Activated naive CD4-positive, alpha-beta T cell treated with anti-CD3 and anti-CD28 coated beads, Interleukin-2, amount 50 U/mL, for 24 hours (primary cell): ENCODE measurements around the gene KLK2.

Experiments used
- H3K27ac Mint-ChIP-seq: one replicate; pipeline ENCODE4 v1.8.0; 2021; ENCODE audit warnings: mild to moderate bottlenecking, mixed read lengths
- H3K27me3 Mint-ChIP-seq: one replicate; pipeline ENCODE4 v1.8.0; 2021; ENCODE audit warnings: mixed read lengths
- H3K36me3 Mint-ChIP-seq: one replicate; pipeline ENCODE4 v1.8.0; 2021; ENCODE audit warnings: mixed read lengths
- H3K4me1 Mint-ChIP-seq: one replicate; pipeline ENCODE4 v1.8.0; 2021; ENCODE audit warnings: mixed read lengths
- H3K4me3 Mint-ChIP-seq: one replicate; pipeline ENCODE4 v1.8.0; 2021; ENCODE audit warnings: mild to moderate bottlenecking, mixed read lengths
- H3K9me3 Mint-ChIP-seq: one replicate; pipeline ENCODE4 v1.8.0; 2021; ENCODE audit warnings: mixed read lengths

Gene KLK2

DNA sequence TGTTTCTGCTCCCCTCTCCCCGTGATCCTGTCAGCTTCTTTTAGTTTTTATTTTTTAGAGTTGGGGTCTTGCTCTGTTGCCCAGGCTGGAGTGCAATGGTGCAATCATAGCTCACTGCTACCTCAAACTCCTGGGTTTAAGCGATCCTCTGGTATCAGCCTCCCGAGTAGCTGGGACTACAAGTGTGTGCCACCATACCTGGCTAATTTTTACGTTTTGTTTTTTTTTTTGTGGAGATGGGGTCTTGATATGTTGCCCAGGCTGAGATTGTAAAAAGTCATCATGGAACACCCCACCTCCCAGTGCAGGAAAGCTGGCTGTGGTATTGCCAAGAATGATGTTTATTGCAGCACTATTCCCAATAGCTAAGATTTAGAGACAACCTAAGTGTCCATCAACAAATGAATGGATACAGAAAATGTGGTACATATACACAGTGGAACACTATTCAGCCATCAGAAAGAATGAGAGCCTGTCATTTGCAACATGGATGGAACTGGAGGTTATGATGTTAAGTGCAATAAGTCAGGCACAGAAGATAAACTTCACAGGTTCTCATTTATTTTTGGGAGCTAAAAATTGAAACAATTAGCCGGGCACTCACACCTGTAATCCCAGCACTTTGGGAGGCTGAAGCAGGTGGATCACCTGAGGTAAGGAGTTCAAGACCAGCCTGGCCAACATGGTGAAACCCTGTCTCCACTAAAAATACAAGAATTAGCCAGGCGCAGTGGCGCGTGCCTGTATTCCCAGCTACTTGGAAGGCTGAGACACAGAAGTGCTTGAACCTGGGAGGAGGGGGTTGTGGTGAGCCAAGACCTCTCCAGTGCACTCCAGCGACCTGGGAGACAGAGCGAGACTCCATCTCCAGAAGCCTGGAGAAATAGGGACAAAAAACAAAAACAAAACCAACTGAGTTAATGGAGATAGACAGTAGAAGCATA, 33.3 kb upstream of the KLK2 start:
- Mint-ChIP-seq H3K27ac (no peak overlapping the region), H3K4me1 (peaks cover 9% of the 10 kb centered on the region), H3K36me3 (no peaks in the 10 kb centered on the region), H3K27me3 (peaks cover 34% of the 10 kb centered on the region), H3K9me3 (peaks cover 13% of the 10 kb centered on the region), H3K4me3 (no peak overlapping the region)

DNA sequence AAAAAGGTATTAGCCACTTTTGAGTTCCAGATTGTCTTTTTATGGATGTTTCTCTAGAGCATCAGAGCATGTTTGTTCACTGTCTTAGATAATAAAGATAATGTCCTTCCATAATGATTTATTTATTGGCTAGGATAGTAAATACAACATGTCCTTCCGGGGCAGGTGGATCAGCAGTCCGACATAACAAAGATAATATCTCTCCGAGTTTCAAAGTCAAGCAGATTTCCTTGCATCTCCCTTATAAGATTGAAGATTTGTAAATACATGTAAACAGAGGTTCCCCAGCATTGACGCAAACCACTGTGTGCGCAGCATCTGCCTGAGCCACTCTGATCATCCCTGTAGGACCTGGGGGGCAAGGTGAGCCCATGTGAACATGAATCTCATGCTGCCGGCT, 31.1 kb upstream of the KLK2 start:
- Mint-ChIP-seq H3K4me3 (no peak overlapping the region), H3K27me3 (peaks cover 25% of the 10 kb centered on the region), H3K27ac (no peak overlapping the region), H3K4me1 (no peaks in the 10 kb centered on the region), H3K36me3 (no peaks in the 10 kb centered on the region), H3K9me3 (peaks cover 13% of the 10 kb centered on the region)

DNA sequence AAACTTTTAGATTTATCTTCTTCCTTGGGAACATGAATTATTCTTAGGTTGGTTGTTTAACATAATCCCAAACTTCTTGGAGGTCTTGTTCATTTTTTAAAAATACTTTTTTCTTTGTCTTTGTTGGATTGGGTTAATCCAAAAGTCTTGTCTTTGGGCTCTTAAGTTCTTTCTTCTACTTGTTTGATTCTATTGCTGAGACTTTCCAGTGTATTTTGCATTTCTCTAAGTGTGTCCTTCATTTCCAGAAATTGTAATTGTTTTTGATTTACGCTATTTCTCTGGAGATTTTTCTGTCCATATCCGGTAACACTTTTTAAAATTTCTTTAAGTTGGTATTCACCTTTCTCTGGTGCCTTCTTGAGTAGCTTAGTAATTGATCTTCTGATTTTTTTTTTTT, 30.0 kb upstream of the KLK2 start:
- H3K4me3 Mint-ChIP-seq = no peak overlapping the region
- H3K9me3 Mint-ChIP-seq = peaks cover 13% of the 10 kb centered on the region
- H3K36me3 Mint-ChIP-seq = no peaks in the 10 kb centered on the region
- H3K27me3 Mint-ChIP-seq = peaks cover 18% of the 10 kb centered on the region
- H3K27ac Mint-ChIP-seq = peak overlapping the region; percentile 14
- H3K4me1 Mint-ChIP-seq = no peaks in the 10 kb centered on the region

DNA sequence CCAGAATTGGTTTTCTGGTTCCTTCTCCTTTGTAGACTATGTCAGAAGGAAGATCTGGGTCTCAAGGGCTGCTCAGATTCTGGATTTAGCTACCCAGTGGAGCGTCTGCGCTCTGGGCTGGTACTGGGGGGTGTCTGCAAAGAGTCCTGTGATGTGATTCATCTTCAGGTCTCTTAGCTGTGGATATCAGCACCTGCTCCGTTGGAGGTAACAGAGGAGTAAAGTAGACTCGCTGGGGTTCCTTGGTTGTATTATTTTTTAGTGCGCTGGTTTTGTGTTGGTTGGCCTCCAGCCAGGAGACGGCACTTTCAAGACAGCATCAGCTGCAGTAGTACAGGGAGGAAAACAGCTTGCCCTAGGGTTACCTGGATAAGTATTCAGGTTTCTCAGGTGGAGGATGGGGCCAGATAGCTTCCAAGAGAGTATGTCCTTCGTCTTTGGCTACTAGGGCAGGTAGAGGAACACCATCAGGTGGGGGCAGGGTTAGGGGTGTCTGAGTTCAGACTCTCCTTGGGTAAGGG, 29.5 kb upstream of the KLK2 start:
- Mint-ChIP-seq H3K27me3 (peaks cover 21% of the 10 kb centered on the region), H3K9me3 (peaks cover 13% of the 10 kb centered on the region), H3K4me3 (no peak overlapping the region), H3K4me1 (no peaks in the 10 kb centered on the region), H3K36me3 (no peaks in the 10 kb centered on the region), H3K27ac (no peak overlapping the region)

DNA sequence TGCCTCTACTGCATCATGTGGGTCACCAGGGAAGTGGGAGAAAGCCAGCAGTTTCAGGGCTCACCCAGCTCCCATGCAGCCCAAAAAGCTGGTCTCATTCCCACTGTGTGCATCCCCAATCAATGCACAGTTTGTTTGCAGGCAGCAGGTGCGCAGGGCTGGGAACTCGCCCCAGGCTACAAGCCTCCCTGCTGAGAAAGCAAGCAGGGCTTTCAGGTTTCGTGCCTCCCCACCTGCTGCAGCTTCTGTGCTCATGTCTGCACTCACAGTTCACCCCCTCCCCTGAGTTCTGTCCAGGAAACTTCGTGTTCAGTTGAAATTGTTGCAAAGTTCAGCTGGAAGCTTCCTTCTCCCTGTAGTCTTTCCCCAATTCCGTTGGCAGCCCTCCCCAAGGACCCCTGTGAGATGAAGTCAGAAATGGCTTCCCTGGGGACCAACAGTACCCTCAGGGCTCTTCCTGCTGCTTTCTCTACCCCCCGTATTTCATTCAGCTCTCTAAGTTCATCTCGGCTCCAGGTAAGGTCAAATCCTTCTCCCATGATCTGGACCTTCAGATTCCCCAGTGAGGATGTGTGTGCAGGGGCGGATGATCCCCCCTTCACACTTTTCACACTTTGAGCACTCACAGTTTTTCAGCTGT, 28.8 kb upstream of the KLK2 start:
- peaks cover 24% of the 10 kb centered on the region for H3K27me3 Mint-ChIP-seq
- peaks cover 13% of the 10 kb centered on the region for H3K9me3 Mint-ChIP-seq
- no peaks in the 10 kb centered on the region for H3K4me1 Mint-ChIP-seq
- no peak overlapping the region for H3K27ac Mint-ChIP-seq
- no peaks in the 10 kb centered on the region for H3K36me3 Mint-ChIP-seq
- H3K4me3 Mint-ChIP-seq = no peak overlapping the region

- Mint-ChIP-seq H3K4me1 (no peaks in the 10 kb centered on the region), H3K9me3 (no peaks in the 10 kb centered on the region), H3K27me3 (peaks cover 36% of the 10 kb centered on the region), H3K27ac (no peak overlapping the region), H3K4me3 (no peak overlapping the region), H3K36me3 (no peaks in the 10 kb centered on the region)
Observed at GRCh38 chr19:50850738-50851137, 22.5 kb upstream of the KLK2 start.

- no peaks in the 10 kb centered on the region for H3K9me3 Mint-ChIP-seq
- no peaks in the 10 kb centered on the region for H3K4me1 Mint-ChIP-seq
- no peaks in the 10 kb centered on the region for H3K36me3 Mint-ChIP-seq
- peaks cover 41% of the 10 kb centered on the region for H3K27me3 Mint-ChIP-seq
- no peak overlapping the region for H3K27ac Mint-ChIP-seq
- no peak overlapping the region for H3K4me3 Mint-ChIP-seq
Observed at GRCh38 chr19:50851620-50852019, 21.6 kb upstream of the KLK2 start.

GRCh38 chr19:50854636-50855410, 18.4 kb upstream of the KLK2 start, which contains the start of gene KLK3:
Gene KLK3 (plus strand): TSS chr19:50854915. CDS start chr19:50854956, 41 bp downstream.
- H3K4me3 Mint-ChIP-seq = no peak within 1 kb of the TSS
- no peak within 1 kb of the TSS for H3K27ac Mint-ChIP-seq
- H3K36me3 Mint-ChIP-seq = no peaks in the 10 kb centered on the region
- peaks cover 46% of the 10 kb centered on the region for H3K27me3 Mint-ChIP-seq
- H3K4me1 Mint-ChIP-seq = no peaks in the 10 kb centered on the region
- no peaks in the 10 kb centered on the region for H3K9me3 Mint-ChIP-seq

DNA sequence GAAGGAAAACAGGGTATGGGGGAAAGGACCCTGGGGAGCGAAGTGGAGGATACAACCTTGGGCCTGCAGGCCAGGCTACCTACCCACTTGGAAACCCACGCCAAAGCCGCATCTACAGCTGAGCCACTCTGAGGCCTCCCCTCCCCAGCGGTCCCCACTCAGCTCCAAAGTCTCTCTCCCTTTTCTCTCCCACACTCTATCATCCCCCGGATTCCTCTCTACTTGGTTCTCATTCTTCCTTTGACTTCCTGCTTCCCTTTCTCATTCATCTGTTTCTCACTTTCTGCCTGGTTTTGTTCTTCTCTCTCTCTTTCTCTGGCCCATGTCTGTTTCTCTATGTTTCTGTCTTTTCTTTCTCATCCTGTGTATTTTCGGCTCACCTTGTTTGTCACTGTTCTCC, 15.9 kb upstream of the KLK2 start:
- peaks cover 1% of the 10 kb centered on the region for H3K36me3 Mint-ChIP-seq
- no peak overlapping the region for H3K4me3 Mint-ChIP-seq
- H3K9me3 Mint-ChIP-seq = no peaks in the 10 kb centered on the region
- no peak overlapping the region for H3K27ac Mint-ChIP-seq
- H3K27me3 Mint-ChIP-seq = peaks cover 44% of the 10 kb centered on the region
- H3K4me1 Mint-ChIP-seq = no peaks in the 10 kb centered on the region

- Mint-ChIP-seq H3K4me1 (no peaks in the 10 kb centered on the region), H3K4me3 (no peak overlapping the region), H3K27ac (no peak overlapping the region), H3K9me3 (no peaks in the 10 kb centered on the region), H3K36me3 (peaks cover 1% of the 10 kb centered on the region), H3K27me3 (peaks cover 42% of the 10 kb centered on the region)
Observed at GRCh38 chr19:50858886-50859285, 14.4 kb upstream of the KLK2 start.

GRCh38 chr19:50859849-50860248, 13.4 kb upstream of the KLK2 start:
- no peaks in the 10 kb centered on the region for H3K9me3 Mint-ChIP-seq
- H3K4me3 Mint-ChIP-seq = no peak overlapping the region
- H3K36me3 Mint-ChIP-seq = peaks cover 1% of the 10 kb centered on the region
- H3K27me3 Mint-ChIP-seq = peaks cover 38% of the 10 kb centered on the region
- H3K27ac Mint-ChIP-seq = no peak overlapping the region
- H3K4me1 Mint-ChIP-seq = no peaks in the 10 kb centered on the region

GRCh38 chr19:50861010-50861409, 12.2 kb upstream of the KLK2 start:
- Mint-ChIP-seq H3K9me3 (no peaks in the 10 kb centered on the region), H3K27ac (no peak overlapping the region), H3K36me3 (peaks cover 1% of the 10 kb centered on the region), H3K4me3 (no peak overlapping the region), H3K4me1 (no peaks in the 10 kb centered on the region), H3K27me3 (peaks cover 31% of the 10 kb centered on the region)

- Mint-ChIP-seq H3K4me1 (no peaks in the 10 kb centered on the region), H3K27ac (no peak overlapping the region), H3K9me3 (no peaks in the 10 kb centered on the region), H3K27me3 (peaks cover 33% of the 10 kb centered on the region), H3K4me3 (no peak overlapping the region), H3K36me3 (peaks cover 1% of the 10 kb centered on the region)
Observed at GRCh38 chr19:50861496-50862286, 11.5 kb upstream of the KLK2 start.

DNA sequence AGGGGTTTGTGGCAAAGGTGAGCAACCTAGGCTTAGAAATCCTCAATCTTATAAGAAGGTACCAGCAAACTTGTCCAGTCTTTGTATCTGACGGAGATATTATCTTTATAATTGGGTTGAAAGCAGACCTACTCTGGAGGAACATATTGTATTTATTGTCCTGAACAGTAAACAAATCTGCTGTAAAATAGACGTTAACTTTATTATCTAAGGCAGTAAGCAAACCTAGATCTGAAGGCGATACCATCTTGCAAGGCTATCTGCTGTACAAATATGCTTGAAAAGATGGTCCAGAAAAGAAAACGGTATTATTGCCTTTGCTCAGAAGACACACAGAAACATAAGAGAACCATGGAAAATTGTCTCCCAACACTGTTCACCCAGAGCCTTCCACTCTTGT, 3.8 kb upstream of the KLK2 start:
- Mint-ChIP-seq H3K9me3 (no peaks in the 10 kb centered on the region), H3K36me3 (no peaks in the 10 kb centered on the region), H3K4me3 (no peak overlapping the region), H3K27ac (no peak overlapping the region), H3K4me1 (no peaks in the 10 kb centered on the region), H3K27me3 (peaks cover 35% of the 10 kb centered on the region)
